NK-92 (cell line): Measurements from ENCODE around the gene CAPN7.

ENCODE experiments used
- DNase-seq: peaks from one replicate; lab custom pipeline; 2025; ENCODE audit not compliant: unreplicated experiment; lab: John Stamatoyannopoulos, UW

Gene CAPN7

GRCh38 chr3:15294929-15295328, 88.9 kb downstream of the CAPN7 start:
- DNase-seq: no peak

- no peak for DNase-seq
Observed at GRCh38 chr3:15295506-15295905, 89.5 kb downstream of the CAPN7 start.

GRCh38 chr3:15297608-15298350, 91.7 kb downstream of the CAPN7 start:
- no peak for DNase-seq

GRCh38 chr3:15298504-15298903, 92.5 kb downstream of the CAPN7 start:
- no peak for DNase-seq

GRCh38 chr3:15299036-15299435, 93.0 kb downstream of the CAPN7 start:
- DNase-seq: no peak

GRCh38 chr3:15300323-15301078, 94.5 kb downstream of the CAPN7 start:
- no peak for DNase-seq

GRCh38 chr3:15301761-15302160, 95.7 kb downstream of the CAPN7 start:
- no peak for DNase-seq
